GM19035 (cell line): Measurements from ENCODE around the gene RNF166.

Source experiments
- ATAC-seq: cut with Tn5 transposase; IDR thresholded peaks from one replicate; pipeline ENCODE4 v1.9.1; 2021; ENCODE audit not compliant: unreplicated experiment

The RNF166 gene

DNA sequence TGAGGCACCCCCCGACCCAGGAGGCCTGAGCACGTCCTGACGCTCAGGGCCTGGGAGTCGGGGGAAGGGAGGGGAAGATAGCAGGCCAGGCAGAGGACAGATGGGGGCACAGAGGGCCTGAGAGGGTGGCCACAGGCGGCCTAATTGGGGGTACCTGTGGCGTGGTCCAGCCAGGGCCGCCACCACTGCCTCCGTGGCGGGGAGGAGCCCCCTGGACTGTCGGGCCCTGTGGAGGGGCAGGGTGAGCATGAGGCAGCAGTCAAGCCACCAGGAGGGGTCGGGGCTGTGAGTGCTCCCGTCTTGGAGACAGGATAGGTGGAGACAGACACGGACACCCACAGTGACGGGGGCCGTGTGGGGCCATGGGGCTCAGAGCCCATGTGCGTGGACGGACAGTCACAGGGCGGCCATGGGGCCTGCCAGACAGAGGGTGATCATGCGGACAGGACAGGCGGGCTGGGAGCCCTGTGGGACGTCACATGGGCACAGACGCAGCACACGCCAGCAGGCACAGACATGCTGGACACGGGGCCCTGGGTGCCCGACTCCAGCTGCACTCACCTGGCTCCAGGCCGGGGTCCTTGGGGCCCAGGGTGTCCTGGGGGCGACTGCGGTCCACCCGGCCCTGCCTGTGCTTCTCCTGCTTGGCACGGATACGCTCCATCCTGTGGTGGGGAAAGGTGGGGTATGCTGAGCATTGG is 18.8 kb upstream of the RNF166 start:
- ATAC-seq, result no peak

DNA sequence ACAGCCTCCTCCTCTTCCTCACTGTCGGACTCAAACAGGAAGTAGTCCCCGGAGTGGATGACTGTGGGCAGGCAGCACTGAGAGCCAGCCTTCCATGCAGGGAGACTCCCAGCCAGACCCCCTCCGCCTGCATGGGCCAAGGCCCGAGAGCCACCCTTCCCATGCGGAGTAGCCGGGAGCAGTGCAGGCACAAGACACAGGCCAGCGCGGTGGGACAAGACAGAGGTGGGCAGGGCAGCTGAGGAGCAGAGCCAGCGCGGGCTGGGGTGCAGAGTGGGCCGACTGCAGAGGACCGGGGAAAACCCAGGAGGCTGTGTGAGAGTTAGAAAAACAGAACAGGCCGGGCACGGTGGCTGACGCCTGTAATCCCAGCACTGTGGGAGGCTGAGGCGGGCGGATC is 17.7 kb upstream of the RNF166 start:
- ATAC-seq, result no peak

DNA sequence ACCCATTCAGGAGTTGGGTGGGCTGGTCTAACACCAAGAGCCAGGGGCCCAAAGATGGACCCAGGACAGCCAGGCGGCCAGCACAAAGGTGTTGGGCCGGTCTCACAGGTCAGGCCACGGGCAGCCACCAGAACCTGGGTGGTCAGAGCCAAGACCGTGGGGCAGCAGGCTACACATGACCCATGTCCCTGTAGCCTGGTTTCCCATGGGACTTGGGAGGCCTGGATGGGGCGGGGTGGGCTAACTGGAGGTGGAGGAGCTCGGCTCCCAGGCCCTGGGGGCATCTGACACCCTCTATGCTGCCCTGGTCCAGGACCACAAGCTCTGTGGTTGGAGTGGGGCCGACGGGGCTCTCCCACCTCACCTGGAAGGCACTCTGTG is 17.3 kb upstream of the RNF166 start:
- ATAC-seq, result no peak

DNA sequence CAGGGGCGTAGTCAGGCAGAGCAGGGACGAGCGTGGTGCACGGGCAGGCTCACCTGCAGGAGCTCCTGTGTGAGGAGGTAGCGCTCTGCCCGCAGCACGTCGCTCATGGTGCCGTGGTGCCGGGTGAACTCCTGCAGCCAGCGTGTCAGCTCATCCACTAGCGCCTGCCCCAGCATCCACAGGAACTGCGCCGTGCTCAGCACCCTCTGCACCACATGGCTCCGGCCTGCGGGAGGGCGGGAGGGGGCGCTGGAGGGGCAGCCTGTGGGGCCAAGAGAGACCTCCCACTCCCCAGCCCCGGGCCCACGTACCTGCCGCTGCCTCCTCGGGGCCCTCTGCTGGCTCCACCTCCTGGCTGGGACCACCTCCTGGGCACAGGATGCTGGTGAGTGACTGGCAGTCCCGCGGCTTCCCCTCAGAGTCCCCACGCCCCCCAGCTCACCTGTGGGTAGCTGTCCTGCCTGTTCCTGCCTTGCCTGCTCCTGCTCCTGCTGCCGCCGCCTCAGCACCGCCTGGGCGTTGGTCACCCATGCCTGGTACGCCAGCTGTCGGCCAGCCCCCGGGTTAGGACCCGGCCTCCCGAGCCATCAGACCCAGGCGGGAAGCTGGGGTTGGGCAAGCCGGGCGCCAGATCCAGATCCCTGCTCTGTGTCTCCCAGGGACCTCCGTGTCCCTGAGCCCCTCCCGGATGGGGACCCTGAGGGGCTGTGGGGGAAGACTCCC is 16.7 kb upstream of the RNF166 start:
- ATAC-seq, result no peak

DNA sequence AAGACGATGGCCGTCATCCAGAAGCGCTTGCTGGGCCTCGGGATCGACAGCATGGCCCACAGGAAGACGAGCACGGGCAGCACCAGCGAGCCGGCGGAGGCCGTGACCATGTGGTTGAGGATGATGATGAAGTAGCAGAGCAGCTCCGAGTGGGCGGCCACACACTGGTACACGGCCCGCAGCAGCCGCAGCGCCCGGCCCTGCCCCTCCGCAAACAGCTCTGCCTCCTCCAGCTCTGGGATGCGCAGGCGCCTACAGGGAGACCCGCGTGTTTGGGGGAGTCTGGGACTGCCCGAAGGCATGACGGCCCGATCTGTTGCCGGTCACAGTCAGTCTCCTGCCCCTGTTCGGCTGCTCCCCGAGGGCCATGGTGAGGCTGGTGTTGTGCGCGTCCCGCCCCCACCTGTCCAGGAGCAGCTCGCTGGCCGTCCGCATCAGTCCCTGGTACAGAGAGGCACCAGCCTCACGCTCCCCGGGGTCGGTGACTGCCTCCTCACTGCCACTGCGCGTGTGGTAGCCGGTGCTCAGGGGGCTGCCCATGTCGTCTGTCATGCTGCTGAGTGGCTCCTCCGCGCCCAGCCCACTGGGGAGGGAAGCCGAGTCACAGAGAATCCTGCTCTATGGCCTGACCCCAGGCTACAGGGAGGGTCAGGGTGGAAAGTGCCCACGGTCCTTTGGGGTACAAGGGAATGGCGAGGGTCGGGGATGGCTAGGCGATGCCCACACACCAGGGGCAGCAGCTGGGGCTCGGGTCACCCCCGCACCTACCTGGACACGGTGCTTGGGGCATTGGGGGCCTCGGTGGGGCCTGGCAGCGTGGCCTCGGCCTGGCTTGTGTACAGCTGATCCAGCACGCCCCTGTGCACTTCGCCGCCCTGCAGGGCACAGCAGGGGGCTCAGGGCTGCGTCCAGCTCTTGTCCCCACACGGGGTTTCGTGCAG is 15.9 kb upstream of the RNF166 start:
- no peak for ATAC-seq

DNA sequence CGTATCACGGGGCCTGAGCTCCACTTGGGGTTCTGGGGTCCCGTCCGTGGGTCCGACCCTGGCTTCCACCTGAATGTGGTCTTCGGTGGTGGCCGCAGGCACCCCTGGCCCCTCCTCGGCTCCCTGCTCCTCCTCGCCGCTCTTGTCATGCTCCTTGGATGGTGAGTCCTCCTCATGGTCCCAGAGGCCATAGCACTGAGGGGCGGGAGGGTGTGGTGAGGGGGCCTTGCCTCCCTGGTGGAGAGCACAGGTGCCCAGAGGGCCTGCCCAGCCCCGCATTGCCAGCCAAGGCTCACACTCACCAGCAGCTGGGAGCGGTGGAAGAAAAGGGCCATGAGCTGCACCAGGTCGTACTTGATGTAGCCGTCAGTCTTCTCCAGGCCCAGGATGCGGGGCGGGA is 15.0 kb upstream of the RNF166 start:
- no peak for ATAC-seq

DNA sequence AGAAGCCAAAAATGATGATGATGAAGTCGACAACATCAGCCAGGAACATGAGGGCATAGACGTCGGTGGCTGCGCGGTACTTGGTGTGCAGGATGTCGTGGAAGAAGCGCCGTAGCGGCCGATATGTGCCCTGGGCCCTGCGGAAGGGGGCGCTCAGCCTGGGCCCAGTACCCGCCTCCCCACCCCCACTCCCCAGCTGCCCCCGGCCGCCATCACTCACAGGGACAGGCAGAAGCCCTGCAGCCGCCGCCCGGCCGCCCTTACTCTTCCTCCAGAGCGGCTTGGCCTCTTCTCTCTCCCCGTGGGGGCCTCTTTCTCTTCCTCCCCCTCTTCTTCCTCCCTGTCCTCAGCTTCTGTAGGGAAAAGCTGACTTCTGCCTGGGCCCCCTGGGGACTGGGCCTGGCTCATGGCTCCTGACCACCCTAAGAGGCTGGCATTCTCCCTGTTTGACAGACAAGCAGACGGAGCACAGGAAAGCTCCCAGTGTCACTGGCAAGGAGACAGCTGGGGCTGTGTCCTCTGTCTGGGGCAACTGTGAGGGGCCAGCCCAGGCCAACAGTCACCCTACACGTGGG is 14.3 kb upstream of the RNF166 start:
- ATAC-seq, result no peak

DNA sequence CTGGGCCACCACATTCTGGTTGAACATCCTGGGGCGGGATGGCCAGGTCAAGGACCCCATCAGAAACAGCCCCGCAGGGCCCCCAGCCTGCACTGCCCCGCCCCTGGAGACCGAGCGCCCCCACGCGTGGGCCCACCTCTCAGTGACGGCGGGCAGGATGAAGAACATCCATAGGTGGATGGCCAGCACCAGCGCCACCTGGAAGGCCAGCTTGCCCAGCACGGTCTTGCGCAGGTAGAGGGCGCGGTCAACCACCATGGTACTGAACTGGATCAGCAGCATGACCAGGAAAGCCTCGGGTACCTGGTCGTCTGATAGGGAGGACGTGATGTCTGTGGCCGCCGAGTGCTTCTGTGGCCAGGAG is 13.7 kb upstream of the RNF166 start:
- no peak for ATAC-seq

DNA sequence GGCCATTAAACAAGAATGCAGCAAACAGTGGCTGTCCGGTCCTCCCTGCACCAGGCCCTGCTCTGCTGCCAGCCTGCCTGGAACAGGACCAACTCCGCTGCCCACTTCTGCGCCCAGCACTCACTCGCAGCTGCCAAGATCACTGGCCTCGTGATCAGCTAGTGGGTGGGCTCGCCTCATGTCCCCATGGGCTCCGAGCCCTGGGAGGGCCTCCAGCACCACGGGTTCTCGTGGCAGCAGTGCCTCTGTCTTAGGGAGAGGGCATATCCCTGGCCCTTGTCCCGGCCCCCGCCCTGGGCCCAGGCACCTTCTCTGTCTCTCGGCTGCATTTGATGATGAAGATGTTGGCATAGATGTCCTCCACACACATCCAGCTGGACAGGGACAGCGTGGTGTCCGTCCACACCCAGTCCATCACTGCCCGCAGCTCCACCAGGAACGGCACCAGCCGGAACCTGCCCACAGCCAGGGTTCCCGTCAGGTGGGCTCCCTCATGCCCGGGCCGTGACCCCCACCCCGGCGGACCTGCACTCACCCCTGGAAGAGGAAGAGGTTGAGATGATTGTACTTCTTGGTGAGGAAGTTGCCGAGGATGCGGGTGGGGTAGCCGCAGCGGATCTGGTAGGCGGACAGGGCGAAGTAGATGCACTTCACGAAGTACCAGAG is 13.2 kb upstream of the RNF166 start:
- ATAC-seq, result no peak

DNA sequence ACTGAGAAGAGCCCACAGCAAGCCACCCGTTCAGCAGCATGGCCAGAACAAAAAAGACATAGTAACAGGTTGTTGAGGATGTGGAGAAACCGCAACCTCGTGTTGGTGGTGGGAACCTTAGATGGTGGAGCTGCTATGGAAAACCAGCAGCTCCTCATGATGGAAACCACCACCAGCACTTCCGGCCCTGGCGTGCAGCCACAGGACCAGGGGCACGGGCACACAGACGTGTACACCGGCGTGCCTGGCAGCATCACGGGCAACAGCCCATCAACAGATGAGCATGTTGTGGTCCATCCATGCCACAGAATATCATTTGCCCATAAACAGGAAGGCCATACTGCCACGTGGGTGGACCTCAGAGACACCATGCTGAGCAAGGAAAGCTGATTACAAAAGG is 12.0 kb upstream of the RNF166 start:
- no peak for ATAC-seq

DNA sequence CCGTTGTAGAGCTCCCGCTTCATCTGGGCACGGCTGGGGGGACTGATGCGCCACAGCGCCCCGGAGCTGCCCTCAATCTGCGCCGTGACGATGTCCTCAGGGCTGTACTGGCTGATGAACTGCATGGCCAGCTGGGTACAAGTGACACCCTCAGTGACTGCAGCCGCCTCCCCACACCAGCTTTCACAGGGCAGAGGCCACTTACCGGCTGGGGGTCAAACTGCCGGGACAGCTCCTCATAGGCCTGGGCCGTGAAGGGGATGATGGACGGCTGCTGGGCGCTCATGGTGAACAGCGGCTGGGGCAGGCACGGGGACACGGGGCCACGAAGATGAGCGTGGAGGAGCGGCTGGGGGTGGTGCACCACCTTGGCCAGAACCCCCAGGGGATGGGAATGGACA is 10.4 kb upstream of the RNF166 start:
- no peak for ATAC-seq

DNA sequence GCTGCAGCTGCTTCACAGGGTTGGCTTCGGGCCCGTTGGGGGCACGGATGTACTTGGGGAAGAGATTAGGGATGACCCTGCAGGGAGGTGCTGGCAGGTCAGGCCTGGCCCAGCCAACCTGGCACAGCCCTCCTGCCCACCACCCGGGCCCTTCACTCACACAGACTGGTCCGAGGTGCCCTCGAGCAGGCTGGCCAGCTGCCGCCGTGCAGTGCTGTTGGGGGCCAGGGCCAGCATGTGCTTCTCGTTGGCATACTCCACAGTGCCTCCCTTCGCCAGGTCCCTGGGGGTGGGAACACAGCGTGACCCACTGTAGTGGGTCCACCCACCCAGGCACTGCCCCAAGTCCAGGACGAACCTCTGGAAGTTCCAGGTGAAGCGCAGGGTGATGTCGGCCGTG is 10.0 kb upstream of the RNF166 start:
- ATAC-seq, result no peak

DNA sequence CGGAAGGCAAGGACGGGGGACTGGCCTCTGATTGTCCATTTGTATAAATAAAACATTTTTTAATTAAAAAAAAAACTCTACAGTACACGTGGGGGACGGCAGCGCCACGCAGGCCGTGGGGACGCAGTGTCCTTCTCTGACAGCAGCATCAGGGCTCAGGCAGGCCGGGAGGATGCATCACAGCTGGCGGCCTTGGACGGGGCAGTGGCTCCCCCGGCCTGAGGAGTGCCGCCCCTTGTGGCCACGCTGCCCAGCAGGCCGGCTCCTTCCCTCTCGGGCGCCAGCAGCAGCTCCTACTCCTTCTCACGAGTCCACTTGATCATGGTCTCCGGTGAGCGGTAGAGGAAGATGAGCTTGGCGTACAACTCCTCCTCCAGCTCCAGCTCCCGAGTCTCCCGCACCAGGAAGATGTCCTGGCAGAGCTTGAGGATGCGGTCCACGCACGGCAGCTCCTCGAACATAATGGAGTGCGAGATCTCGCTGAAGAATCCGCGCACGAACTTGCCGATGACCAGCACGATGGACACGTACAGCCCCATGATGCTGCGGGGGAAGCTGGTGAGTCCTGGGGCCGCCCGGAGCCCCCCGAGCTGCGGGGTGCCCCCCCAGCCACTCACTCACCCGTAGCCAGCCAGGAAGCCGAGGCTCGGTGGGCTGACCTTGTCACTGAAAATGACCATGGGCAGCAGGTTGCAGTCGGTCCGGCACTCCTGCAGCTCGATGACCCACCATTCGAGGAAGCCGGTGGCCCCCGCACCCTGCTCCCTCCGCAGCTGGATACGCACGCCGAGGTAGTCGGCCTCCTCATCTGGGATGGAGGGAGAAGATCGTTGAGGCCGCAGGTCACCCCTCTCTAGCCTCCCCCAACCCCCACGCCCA is 9.3 kb upstream of the RNF166 start:
- ATAC-seq, result no peak

DNA sequence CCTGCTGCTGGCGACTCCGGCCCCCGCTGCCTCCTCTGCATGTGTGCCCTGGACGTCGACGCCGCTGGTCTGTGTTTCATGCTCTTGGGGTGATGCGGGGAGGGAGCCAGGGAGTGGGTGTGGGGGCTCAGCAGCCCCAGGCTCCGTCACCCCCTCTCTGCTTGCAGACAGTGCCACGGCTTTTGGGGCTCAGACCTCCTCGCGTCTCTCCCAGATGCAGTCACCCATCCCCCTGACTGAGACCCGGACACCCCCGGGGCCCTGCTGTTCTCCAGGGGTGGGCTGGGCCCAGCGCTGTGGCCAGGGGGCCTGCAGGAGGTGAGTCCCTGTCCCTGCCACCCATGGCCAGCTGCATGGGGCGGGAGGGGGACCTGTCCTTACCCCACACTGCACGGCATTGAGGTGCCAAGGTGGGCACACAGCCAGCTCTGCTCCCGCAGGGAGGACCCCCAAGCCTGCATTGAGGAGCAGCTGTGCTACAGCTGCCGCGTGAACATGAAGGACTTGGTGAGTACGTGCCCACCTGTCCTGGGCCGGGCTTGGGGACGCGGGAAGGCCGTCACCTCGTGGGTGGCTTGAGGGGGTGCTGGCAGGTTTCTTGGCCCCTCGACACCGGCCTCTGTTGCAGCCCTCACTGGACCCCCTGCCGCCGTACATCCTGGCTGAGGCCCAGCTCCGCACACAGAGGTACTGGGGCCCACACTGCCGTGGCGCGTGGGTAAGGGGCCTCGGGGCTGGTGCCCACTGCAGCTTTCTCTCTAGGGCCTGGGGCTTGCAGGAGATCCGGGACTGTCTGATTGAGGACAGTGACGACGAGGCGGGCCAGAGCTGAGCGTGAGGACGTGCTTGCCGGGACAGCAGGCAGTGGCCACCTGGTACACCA is 8.5 kb upstream of the RNF166 start:
- no peak for ATAC-seq

DNA sequence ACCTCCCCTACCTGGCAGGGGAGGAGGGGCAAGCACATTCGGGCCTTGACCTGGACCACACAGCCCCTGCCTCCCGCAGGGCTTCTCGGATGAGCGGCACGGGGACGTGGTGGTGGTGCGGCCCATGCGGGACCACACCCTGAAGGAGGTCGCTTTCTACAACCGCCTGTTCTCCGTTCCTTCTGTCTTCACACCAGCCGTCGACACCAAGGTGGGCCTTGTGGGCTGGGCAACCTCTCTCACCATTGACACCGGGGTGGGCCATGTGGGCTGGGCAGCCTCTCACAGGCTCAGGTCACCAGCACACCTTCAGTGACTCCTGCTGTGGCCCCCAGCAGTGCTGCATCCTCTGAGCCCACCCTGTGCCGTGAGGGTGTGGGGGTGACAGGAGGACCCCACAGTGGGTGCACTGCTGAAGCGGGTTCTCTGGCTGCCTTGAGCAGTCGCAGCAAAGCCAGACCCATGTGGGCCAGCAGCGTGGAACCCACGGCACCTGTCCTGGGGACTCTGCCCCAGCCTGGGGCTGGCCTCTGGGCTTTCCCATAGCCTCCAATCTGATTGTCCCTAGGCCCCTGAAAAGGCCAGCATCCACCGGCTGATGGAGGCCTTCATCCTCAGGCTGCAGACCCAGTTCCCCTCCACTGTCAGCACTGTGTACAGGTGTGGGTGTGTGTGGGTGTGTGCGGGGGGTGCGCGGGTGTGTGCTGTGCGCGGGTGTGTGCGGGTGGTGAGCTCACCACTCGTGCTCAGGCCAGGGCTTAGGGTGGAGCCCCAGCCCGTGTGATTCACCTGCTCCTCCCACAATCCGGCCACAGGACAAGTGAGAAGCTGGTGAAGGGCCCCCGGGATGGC is 7.6 kb upstream of the RNF166 start:
- no peak for ATAC-seq

DNA sequence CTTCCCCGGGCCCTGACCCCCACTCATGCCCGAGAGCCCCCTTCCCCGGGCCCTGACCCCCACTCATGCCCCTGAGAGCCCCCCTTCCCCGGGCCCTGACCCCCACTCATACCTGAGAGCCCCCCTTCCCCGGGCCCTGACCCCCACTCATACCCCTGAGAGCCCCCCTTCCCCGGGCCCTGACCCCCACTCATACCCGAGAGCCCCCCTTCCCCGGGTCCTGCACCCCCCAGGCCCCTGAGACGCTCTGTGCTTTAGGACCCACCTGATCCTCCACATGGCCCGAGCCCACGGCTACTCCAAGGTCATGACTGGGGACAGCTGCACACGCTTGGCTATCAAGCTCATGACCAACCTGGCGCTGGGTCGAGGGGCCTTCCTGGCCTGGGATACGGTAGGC is 6.8 kb upstream of the RNF166 start:
- ATAC-seq, result no peak

DNA sequence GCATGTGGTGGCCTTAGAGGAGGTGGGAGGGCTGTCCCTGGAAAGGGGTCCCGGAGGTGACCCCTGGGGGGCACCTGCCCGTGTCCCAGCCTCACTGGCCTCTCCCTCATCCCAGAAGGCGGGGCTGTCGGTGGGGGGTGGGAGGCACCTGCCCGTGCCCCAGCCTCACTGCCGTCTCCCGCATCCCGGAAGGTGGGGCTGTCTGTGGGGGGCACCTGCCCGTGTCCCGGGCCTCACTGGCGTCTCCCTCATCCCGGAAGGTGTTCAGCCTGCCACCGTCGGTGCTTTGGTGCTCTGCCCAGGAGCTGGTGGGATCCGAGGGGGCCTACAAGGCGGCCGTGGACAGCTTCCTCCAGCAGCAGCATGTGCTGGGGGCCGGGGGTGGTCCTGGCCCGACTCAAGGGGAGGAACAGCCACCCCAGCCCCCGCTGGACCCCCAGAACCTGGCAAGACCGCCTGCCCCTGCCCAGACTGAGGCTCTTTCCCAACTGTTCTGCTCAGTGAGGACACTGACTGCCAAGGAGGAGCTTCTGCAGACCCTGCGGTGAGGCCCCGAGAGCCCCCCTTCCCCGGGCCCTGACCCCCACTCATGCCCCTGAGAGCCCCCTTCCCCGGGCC is 6.3 kb upstream of the RNF166 start:
- no peak for ATAC-seq
